Measurements from ENCODE around the gene ST6GALNAC3. TPM values are rescaled to one million over a fixed set of nuclear protein-coding genes. Genes with fewer than 3 reads are reported as not detected.

The ST6GALNAC3 gene
- total RNA-seq, 1 experiment from 2014 or later, result 0.82 TPM

DNA sequence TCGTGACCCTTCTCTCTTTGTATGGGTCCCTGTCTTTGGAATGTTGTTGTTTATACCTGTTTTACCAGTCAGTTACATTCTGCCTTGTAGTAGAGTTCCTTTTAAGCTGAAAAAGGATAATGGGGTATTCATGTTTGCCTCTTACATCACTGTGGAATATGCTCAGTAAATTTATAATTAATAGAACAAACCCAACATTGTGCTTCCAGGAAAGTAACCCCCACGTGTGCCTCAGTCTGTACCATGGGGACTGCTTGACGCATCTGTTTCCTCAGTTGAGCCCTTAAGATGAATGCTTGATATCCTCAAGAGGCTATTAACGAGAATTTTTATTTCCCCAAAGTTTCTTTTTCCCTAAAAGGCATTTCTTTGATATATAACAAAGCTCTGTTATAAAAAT is 73.4 kb downstream of the ST6GALNAC3 start:
- Mint-ChIP-seq H3K27me3 (ENCODE audit: insufficient read depth, unreplicated experiment) (peaks cover 24% of the 10 kb centered on the region), H3K4me1 (ENCODE audit: insufficient read depth, unreplicated experiment) (peaks cover 7% of the 10 kb centered on the region), H3K36me3 (ENCODE audit: insufficient read depth, unreplicated experiment) (no peaks in the 10 kb centered on the region), H3K9me3 (ENCODE audit: unreplicated experiment) (no peaks in the 10 kb centered on the region), H3K4me3 (ENCODE audit: unreplicated experiment) (no peak overlapping the region), H3K27ac (ENCODE audit: low read depth, unreplicated experiment) (no peak overlapping the region)
- intact Hi-C loops (cut with micrococcal nuclease), result no loop called here
- ChIA-PET POLR2A (no interaction called here), CTCF (interaction anchor here (0.6 to 0.7 kb wide), 2 partner anchors 14 to 240 kb away, joined by 3 read pairs; no protein-coding TSS in a partner anchor)
- TF ChIP-seq, protein P1, sequence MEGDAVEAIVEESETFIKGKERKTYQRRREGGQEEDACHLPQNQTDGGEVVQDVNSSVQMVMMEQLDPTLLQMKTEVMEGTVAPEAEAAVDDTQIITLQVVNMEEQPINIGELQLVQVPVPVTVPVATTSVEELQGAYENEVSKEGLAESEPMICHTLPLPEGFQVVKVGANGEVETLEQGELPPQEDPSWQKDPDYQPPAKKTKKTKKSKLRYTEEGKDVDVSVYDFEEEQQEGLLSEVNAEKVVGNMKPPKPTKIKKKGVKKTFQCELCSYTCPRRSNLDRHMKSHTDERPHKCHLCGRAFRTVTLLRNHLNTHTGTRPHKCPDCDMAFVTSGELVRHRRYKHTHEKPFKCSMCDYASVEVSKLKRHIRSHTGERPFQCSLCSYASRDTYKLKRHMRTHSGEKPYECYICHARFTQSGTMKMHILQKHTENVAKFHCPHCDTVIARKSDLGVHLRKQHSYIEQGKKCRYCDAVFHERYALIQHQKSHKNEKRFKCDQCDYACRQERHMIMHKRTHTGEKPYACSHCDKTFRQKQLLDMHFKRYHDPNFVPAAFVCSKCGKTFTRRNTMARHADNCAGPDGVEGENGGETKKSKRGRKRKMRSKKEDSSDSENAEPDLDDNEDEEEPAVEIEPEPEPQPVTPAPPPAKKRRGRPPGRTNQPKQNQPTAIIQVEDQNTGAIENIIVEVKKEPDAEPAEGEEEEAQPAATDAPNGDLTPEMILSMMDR (IDR thresholded peaks at IDR 0.05; ENCODE audit: unreplicated experiment), result no peak
- BruUV-seq (replicated peaks), result no TSS peak
- DNase-seq (ENCODE audit: unreplicated experiment), result no peak

DNA sequence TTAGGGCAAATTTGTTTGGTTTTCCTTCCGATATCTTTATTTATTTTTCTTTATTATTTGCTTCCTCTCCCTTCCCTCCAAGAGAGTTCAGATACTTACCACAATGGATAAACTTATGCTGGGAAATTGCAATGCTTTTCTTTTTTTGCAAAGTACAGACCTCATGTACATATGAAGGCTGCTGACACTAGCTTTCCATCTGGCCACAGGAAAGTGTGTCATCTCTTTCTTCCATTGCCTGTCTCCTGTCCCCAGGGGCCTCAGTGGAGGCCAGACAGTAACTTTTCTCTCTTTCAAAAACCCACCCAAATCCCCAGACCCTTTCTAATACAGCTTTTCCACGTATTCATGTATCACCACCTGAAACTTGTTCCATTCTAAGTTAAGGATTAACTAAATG is 73.9 kb downstream of the ST6GALNAC3 start:
- TF ChIP-seq, protein P1 (IDR thresholded peaks at IDR 0.05; ENCODE audit: unreplicated experiment), result no peak
- Mint-ChIP-seq H3K4me1 (ENCODE audit: insufficient read depth, unreplicated experiment) (peaks cover 7% of the 10 kb centered on the region), H3K27ac (ENCODE audit: low read depth, unreplicated experiment) (no peak overlapping the region), H3K4me3 (ENCODE audit: unreplicated experiment) (no peak overlapping the region), H3K36me3 (ENCODE audit: insufficient read depth, unreplicated experiment) (no peaks in the 10 kb centered on the region), H3K9me3 (ENCODE audit: unreplicated experiment) (no peaks in the 10 kb centered on the region), H3K27me3 (ENCODE audit: insufficient read depth, unreplicated experiment) (peaks cover 24% of the 10 kb centered on the region)
- POLR2A ChIA-PET, result no interaction called here
- intact Hi-C loops (cut with micrococcal nuclease), result no loop called here
- DNase-seq (ENCODE audit: unreplicated experiment), result no peak
- no TSS peak for BruUV-seq (replicated peaks)
- CTCF ChIA-PET, result interaction anchor here (0.6 to 0.7 kb wide), 2 partner anchors 13 to 240 kb away, joined by 3 read pairs; no protein-coding TSS in a partner anchor

DNA sequence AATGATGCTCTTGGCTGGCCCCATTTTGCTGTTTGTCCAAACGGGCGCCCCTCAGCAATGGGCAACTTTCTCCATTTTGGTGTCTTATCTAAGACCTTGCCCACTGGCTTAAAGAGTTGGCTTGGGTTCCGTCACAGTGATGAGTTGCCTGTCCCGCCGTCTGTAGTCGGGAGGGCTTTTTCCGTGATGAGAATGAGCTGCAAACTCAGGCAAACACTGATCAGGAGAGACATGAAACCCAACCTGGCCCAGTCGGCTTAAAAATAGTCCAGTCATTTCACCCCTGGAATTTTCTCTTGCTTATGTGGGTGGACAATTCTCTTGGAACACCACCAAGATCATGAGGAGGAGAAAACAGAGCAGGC is 79.3 kb downstream of the ST6GALNAC3 start:
- H3K9me3 Mint-ChIP-seq (ENCODE audit: unreplicated experiment), result no peaks in the 10 kb centered on the region
- ChIA-PET CTCF (interaction anchor here (0.7 to 4.3 kb wide), 34 partner anchors 9 to 990 kb away, joined by 3 to 37 read pairs (median 4); no protein-coding TSS in a partner anchor), POLR2A (interaction anchor here (0.7 to 1.4 kb wide), 3 partner anchors 56 to 989 kb away, joined by 3 read pairs; no protein-coding TSS in a partner anchor)
- H3K27me3 Mint-ChIP-seq (ENCODE audit: insufficient read depth, unreplicated experiment), result no peaks in the 10 kb centered on the region
- H3K4me3 Mint-ChIP-seq (ENCODE audit: unreplicated experiment), result peak overlapping the region; percentile 71
- no TSS peak for BruUV-seq (replicated peaks)
- TF ChIP-seq, protein P1 (IDR thresholded peaks at IDR 0.05; ENCODE audit: unreplicated experiment), result no peak
- peaks cover 7% of the 10 kb centered on the region for H3K4me1 Mint-ChIP-seq (ENCODE audit: insufficient read depth, unreplicated experiment)
- intact Hi-C loops (cut with micrococcal nuclease), result loop anchor here (1.0 to 10.0 kb wide), 8 partner anchors 163 to 1529 kb away; partner anchors contain the start of gene ZZZ3
- H3K27ac Mint-ChIP-seq (ENCODE audit: low read depth, unreplicated experiment), result no peak overlapping the region
- no peaks in the 10 kb centered on the region for H3K36me3 Mint-ChIP-seq (ENCODE audit: insufficient read depth, unreplicated experiment)
- no peak for DNase-seq (ENCODE audit: unreplicated experiment)

DNA sequence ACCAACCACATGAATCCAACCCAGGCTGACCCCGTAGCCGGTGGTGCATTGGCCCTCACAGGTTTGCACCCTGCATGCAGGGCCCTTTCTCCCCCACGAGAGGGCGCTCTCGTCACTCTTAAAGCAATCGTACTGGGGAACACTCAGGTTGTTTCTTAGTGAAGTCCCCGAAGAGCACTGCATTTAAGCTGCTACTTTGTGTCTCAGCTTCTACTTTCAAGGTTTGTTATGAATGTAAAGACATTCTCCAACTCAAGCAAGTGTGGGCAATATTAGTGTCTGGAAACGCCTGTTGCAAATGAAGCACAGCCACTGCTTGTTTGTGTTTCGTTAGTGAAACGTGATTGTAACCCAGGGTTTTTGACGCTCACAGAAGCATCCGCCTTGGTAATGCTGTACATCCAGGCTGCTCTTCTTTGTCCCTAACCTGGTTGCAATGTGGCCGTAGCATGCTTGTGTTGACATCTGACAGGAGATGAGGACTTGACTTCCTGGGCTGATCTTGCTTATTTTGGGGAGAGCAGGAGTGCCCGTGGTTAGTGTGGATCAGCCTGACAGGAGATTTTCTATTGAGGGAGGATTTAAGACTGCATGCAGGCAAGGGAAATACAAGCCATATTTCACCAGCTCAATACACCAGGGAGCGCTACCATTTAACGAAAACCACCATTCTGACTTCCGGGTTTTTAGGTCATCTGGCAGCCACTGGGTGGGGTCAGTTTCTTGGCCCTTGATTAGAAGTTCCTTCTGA is 79.8 kb downstream of the ST6GALNAC3 start:
- POLR2A ChIA-PET, result interaction anchor here (0.5 to 1.4 kb wide), 4 partner anchors 425 to 990 kb away, joined by 3 read pairs; no protein-coding TSS in a partner anchor
- peak; percentile 81 for DNase-seq (ENCODE audit: unreplicated experiment)
- TF ChIP-seq, protein P1 (IDR thresholded peaks at IDR 0.05; ENCODE audit: unreplicated experiment), result peak; percentile 93
- no peak overlapping the region for H3K27ac Mint-ChIP-seq (ENCODE audit: low read depth, unreplicated experiment)
- H3K27me3 Mint-ChIP-seq (ENCODE audit: insufficient read depth, unreplicated experiment), result no peaks in the 10 kb centered on the region
- no peaks in the 10 kb centered on the region for H3K36me3 Mint-ChIP-seq (ENCODE audit: insufficient read depth, unreplicated experiment)
- CTCF ChIA-PET, result interaction anchor here (0.5 to 4.3 kb wide), 52 partner anchors 8 to 1418 kb away, joined by 3 to 37 read pairs (median 4); no protein-coding TSS in a partner anchor
- peak overlapping the region; percentile 71 for H3K4me3 Mint-ChIP-seq (ENCODE audit: unreplicated experiment)
- peaks cover 7% of the 10 kb centered on the region for H3K4me1 Mint-ChIP-seq (ENCODE audit: insufficient read depth, unreplicated experiment)
- intact Hi-C loops (cut with micrococcal nuclease), result loop anchor here (1.0 to 10.0 kb wide), 8 partner anchors 163 to 1528 kb away; partner anchors contain the start of gene ZZZ3
- no peaks in the 10 kb centered on the region for H3K9me3 Mint-ChIP-seq (ENCODE audit: unreplicated experiment)
- BruUV-seq (replicated peaks), result no TSS peak

All from MCF 10A (cell line).